Karpas-422 (cell line): ENCODE results near the gene EGFL7. TPM values are rescaled to one million over a fixed set of nuclear protein-coding genes. Genes with fewer than 3 reads are reported as not detected.

Experiments
- DNase-seq: peaks from one replicate; pipeline ENCODE4 v3.0.0-alpha.2; 2015
- H2AFZ ChIP-seq: fragments of 200-600 bp; sonication (generic); 2 replicates; pipeline ENCODE4 v1.6.1; 2014; ENCODE audit warnings: antibody characterized with exemption, low read length, mixed read lengths
- H3K27ac ChIP-seq: fragments of 200-600 bp; sonication (generic); 2 replicates; pipeline ENCODE4 v1.5.1; 2014; ENCODE audit warnings: mild to moderate bottlenecking, low read length, moderate library complexity
- H3K27me3 ChIP-seq: fragments of 200-600 bp; sonication (generic); 2 replicates; pipeline ENCODE4 v1.6.1; 2014; ENCODE audit warnings: low read length, mixed read lengths
- H3K36me3 ChIP-seq: fragments of 200-600 bp; sonication (generic); 2 replicates; pipeline ENCODE4 v1.6.1; 2014; ENCODE audit warnings: low read length, mixed read lengths; ENCODE audit not compliant: insufficient read depth
- H3K4me1 ChIP-seq: fragments of 200-600 bp; sonication (generic); 2 replicates; pipeline ENCODE4 v1.6.1; 2014; ENCODE audit warnings: mild to moderate bottlenecking, low read length, mixed read lengths
- H3K4me2 ChIP-seq: fragments of 200-600 bp; sonication (generic); 2 replicates; pipeline ENCODE4 v1.6.1; 2014; ENCODE audit warnings: low read length, low read depth, mild to moderate bottlenecking; ENCODE audit not compliant: poor library complexity, severe bottlenecking
- H3K4me3 ChIP-seq: fragments of 200-600 bp; sonication (generic); 2 replicates; pipeline ENCODE4 v1.5.1; 2014; ENCODE audit warnings: mild to moderate bottlenecking, antibody characterized with exemption, low read length, mixed read lengths
- H3K79me2 ChIP-seq: fragments of 200-600 bp; sonication (generic); 2 replicates; pipeline ENCODE4 v1.6.1; 2014; ENCODE audit warnings: mild to moderate bottlenecking, low read length, mixed read lengths
- H3K9ac ChIP-seq: fragments of 200-600 bp; sonication (generic); 2 replicates; pipeline ENCODE4 v1.6.0; 2014; ENCODE audit warnings: low read length
- H3K9me2 ChIP-seq: fragments of 200-600 bp; sonication (generic), shearing (Covaris generic); replicated peaks from 2 replicates; pipeline ENCODE4 v1.6.0; 2014; ENCODE audit warnings: mild to moderate bottlenecking, low read length, moderate library complexity; ENCODE audit not compliant: insufficient read depth
- H3K9me3 ChIP-seq: fragments of 300-700, 200-600 bp; sonication (generic); 2 replicates; pipeline ENCODE4 v1.6.1; 2014; ENCODE audit warnings: low read length, mixed read lengths
- H4K20me1 ChIP-seq: fragments of 200-600 bp; sonication (generic); 2 replicates; pipeline ENCODE4 v1.6.1; 2014; ENCODE audit warnings: mild to moderate bottlenecking, antibody characterized with exemption, low read length, low read depth; ENCODE audit not compliant: insufficient read depth
- total RNA-seq: library from RNA; depleted of rRNA; stranded (reverse); fragments of >200 nt; shearing (Covaris generic); gene quantifications from 2 replicates; pipeline ENCODE4 v1.2.3, GENCODE V29; 2014; ENCODE audit warnings: low replicate concordance; rRNA removed

EGFL7 gene
- total RNA-seq, result not detected in 2 replicates

DNA sequence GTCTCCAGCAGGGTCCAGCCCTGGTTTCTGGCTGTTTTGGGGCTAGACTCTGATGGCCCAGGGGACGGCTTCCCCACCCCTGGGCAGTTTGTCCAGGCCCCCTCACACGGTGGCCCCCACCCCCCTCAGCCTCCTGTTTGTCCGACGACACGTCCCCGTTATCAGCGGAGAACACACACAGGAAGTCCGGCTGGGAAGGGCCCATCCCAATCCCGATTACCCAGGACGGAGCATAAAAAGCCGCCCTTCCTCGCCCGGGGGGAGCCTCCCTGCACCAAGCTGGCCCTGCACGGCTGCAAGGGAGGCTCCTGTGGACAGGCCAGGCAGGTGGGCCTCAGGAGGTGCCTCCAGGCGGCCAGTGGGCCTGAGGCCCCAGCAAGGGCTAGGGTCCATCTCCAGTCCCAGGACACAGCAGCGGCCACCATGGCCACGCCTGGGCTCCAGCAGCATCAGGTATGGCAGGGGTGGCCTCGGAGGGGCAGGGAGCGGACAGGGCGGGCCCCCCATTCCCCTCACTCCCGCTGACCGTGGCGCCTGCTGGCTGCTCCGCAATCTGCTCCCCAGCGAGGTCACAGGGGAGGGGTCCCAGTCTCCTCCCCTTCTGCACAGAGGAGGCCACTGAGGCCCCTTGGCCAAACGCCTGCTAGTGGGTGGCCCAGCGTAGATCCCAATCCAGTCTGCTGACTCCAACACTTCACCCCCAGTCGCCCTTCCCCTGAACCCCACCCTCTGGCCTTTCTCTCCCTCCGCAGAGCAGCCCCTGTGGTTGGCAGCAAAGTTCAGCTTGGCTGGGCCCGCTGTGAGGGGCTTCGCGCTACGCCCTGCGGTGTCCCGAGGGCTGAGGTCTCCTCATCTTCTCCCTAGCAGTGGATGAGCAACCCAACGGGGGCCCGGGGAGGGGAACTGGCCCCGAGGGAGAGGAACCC is at the start of gene EGFL7:
EGFL7 (plus strand) TSS at position 261 of the 926 bp plus-strand sequence. CDS start 5,367 bp downstream, outside the sequence.
- no peak within 1 kb of the TSS for H3K4me2 ChIP-seq
- no peak within 1 kb of the TSS for H3K27ac ChIP-seq
- H3K4me1 ChIP-seq, result no peaks in the 10 kb centered on the region; the same call in 1 of the 2 replicates
- H3K36me3 ChIP-seq, result no peaks in the 10 kb centered on the region
- no peak within 1 kb of the TSS for H3K4me3 ChIP-seq
- DNase-seq, result no peak
- H4K20me1 ChIP-seq, result 0 out of 2 replicates have a peak, but pooled peaks cover 3% of the 10 kb centered on the region
- H2AFZ ChIP-seq, result no peak within 1 kb of the TSS
- no peaks in the 10 kb centered on the region for H3K27me3 ChIP-seq
- no peaks in the 10 kb centered on the region for H3K9me3 ChIP-seq
- H3K9me2 ChIP-seq, result no peaks in the 10 kb centered on the region
- no peak within 1 kb of the TSS for H3K9ac ChIP-seq
- no peaks in the 10 kb centered on the region for H3K79me2 ChIP-seq

DNA sequence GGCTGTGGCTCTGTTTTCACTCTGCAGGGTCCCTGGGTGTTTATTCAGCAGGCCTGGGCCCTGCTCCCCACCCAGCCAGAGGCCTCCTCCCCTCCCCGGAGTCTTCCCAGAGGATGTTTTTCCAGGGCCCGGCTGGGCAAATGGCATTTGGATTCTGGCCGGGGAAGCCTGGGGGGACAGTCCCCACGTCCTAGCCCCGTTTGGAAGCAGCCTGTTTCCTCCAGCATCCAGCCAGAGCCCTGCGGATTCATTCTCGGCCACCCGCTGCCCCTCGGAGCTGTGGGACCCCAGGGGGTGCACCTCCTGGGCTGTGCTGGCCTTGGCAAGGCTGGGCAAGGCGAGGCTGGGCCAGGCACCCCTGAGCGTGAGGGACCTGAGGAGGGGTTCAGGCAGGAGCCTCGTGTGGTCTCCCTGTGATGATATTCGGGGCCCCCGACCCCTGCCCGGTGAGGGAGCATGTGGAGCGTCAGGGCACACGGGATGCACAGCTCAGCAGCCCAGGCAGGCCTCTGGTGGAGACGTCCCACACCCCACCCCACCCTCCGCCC is 48.8 kb upstream of the EGFL7 start:
- H3K27ac ChIP-seq, result no peak overlapping the region
- H3K9ac ChIP-seq, result no peak overlapping the region
- DNase-seq, result no peak
- H3K36me3 ChIP-seq, result no peaks in the 10 kb centered on the region
- no peaks in the 10 kb centered on the region for H3K9me2 ChIP-seq
- H4K20me1 ChIP-seq, result no peaks in the 10 kb centered on the region; the same call in 1 of the 2 replicates
- H3K4me2 ChIP-seq, result no peak overlapping the region
- H3K4me3 ChIP-seq, result no peak overlapping the region
- H3K9me3 ChIP-seq, result no peaks in the 10 kb centered on the region
- H3K27me3 ChIP-seq, result no peaks in the 10 kb centered on the region
- no peak overlapping the region for H2AFZ ChIP-seq
- no peaks in the 10 kb centered on the region for H3K79me2 ChIP-seq
- peaks cover 17% of the 10 kb centered on the region for H3K4me1 ChIP-seq

DNA sequence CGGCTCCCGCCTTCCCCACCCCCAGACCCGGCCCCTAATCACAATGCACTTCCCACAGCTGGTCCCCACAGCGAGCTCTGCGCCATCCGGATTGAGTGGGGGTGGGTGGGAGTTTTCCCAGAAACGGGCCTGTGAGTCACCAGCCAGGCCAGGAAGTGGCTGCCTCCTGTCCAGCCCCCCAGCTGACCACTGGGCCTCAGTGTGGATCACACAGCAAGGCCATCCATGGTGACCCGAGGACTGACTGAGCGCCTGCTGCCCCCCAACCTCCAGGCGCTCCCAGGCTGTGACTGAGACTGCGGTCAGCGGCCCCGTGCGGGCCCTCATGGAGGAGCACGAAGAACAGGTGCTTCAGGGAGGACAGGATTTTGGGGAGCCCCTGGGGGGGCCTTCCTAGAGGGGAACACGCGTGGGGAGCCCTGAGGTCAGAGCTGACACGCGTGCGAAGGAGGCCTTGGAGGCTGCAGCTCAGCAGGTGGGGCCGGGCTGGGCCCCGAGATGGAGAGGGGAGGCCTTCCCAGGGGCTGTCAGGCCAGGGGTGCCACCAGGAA is 48.3 kb upstream of the EGFL7 start:
- Histone ChIP-seq H3K4me2 (no peak overlapping the region), H3K79me2 (no peaks in the 10 kb centered on the region), H3K9me3 (no peaks in the 10 kb centered on the region), H3K9me2 (no peaks in the 10 kb centered on the region), H3K36me3 (no peaks in the 10 kb centered on the region), H3K4me3 (no peak overlapping the region), H3K27me3 (no peaks in the 10 kb centered on the region), H3K9ac (no peak overlapping the region), H3K27ac (no peak overlapping the region), H3K4me1 (peaks cover 19% of the 10 kb centered on the region), H4K20me1 (no peaks in the 10 kb centered on the region; the same call in 1 of the 2 replicates), H2AFZ (no peak overlapping the region)
- no peak for DNase-seq

DNA sequence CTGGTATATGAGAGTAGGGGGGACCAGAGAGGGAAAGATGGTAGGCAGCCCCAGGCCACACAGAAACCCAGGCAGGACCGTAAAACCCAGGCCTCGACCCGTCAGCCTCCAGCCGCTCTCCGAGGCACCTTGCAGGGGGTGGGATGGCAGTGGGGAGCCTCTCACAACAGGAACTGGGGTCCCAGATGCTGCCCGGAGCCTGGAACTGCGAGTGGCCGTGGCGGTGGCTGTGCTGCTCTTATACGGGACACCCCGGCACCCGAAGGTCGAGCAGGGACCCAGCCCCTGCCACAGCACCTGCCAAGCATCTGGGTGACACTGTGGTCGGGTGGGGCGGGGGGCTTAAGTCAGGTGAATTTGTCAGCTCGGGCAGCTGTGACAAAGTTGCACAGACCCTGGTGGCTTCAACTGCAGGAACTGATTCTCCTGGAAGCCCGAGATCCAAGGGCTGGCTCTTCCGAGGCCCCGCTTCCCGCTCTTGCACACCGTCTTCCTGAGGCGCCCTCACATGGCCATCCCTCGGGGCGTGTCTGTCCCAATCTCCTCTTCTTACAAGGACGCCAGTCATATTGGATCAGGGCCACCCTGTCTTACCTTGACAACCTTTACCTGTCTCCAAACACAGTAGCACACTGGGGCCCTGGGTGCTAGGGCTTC is 47.6 kb upstream of the EGFL7 start:
- Histone ChIP-seq H4K20me1 (no peaks in the 10 kb centered on the region; the same call in 1 of the 2 replicates), H3K27me3 (no peaks in the 10 kb centered on the region), H3K27ac (no peak overlapping the region), H3K9me3 (no peaks in the 10 kb centered on the region), H3K4me1 (peaks cover 19% of the 10 kb centered on the region), H3K36me3 (no peaks in the 10 kb centered on the region), H3K9me2 (no peaks in the 10 kb centered on the region), H2AFZ (no peak overlapping the region), H3K9ac (no peak overlapping the region), H3K79me2 (no peaks in the 10 kb centered on the region), H3K4me3 (no peak overlapping the region), H3K4me2 (no peak overlapping the region)
- DNase-seq, result no peak

DNA sequence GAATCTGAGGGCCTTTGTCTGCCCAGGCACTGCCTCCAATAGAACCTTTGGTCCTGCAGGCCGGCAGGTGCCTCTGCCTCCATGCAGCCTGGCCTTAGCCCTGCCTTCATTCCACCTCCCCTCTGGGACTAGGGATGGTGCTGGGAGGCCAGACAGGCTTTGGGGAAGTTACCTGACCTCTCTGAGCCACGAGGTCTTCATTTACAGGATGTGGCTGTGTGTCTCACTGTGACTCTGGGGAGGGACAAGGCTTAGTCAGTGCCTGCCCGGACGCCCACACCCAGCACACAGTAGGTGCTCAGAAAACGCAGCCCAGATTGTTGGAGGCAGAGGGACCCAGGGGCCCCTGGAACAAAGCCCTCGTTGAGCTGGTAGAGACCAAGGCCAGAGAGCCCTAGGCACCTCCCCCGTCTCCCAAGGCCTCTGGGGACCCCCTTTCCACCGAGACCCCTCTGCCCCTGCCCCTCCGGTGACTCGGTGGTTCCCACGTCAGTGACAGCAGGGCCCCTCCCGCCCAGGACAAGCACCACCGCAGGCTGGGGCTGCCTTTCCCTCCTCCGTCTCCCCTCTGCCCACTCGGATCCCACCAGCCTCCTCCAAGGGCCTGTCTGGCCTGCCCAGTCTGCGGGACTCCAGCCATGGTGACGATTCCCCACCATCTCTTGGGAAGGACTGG is 46.9 kb upstream of the EGFL7 start:
- H3K4me3 ChIP-seq, result no peak overlapping the region
- no peak for DNase-seq
- no peaks in the 10 kb centered on the region for H3K9me3 ChIP-seq
- H2AFZ ChIP-seq, result no peak overlapping the region
- H3K27me3 ChIP-seq, result no peaks in the 10 kb centered on the region
- H3K4me1 ChIP-seq, result peaks cover 19% of the 10 kb centered on the region
- H3K9ac ChIP-seq, result no peak overlapping the region
- no peaks in the 10 kb centered on the region; the same call in 1 of the 2 replicates for H4K20me1 ChIP-seq
- no peaks in the 10 kb centered on the region for H3K36me3 ChIP-seq
- no peaks in the 10 kb centered on the region for H3K79me2 ChIP-seq
- no peak overlapping the region for H3K4me2 ChIP-seq
- no peak overlapping the region for H3K27ac ChIP-seq
- H3K9me2 ChIP-seq, result no peaks in the 10 kb centered on the region

DNA sequence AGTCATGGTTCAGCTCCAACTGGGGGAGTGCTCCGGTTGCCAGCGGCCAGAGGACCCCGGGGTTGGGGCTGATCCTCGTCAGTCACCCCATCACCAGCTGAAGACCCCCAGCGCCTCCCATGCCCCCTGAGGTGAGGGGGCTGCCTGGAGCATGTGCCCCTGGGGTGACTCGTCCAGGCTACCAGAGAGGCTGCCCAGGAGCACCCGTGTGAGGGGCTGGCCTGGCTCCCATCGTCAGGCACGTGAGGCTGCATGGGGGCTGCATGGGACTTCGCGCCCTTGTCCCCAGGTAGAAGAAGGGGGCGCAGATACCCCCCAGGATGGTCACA is 46.4 kb upstream of the EGFL7 start:
- H3K4me1 ChIP-seq, result peaks cover 19% of the 10 kb centered on the region

DNA sequence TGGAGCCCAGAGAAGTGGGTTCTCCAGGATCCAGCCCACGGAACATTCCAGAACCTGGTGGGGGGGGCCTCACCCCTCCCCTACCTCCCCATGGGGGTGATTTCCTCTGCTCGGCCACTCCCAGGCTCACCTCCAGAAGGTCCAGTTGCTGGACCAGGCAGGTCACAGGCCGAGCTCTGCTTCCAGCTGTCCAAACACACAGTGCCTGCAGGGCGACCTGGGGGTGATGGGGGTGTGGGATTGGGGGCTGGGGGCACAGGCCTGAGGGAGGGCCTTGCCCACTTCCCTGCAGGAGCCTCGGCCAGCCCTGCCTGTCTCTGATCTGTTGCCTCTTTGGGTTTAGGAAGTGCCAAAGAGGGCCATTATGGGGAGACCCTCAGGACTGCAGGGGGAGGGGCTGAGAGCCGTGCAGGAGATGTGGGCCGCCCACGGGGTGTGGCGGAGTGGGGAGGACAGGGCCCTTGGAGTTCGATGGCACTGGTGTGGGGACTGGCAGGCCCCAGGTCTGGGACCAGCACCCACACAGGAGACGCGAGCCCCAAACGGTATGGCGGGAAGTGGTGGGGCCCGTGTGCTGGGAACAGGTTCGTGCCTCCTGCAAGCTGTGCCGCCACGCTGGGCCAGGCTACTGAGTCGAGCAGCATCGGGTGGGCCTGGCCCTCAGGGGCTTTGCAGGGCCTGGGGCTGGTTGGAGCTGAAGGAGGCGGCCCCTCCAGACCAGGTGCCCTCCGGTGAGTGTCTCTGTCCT is 45.6 kb upstream of the EGFL7 start:
- H3K4me1 ChIP-seq, result peaks cover 19% of the 10 kb centered on the region
- H3K27ac ChIP-seq, result no peak overlapping the region
- H3K27me3 ChIP-seq, result no peaks in the 10 kb centered on the region
- DNase-seq, result no peak
- H3K4me3 ChIP-seq, result no peak overlapping the region; the same call in 1 of the 2 replicates
- peak overlapping the region; percentile 24 for H3K9ac ChIP-seq
- H4K20me1 ChIP-seq, result no peaks in the 10 kb centered on the region; the same call in 1 of the 2 replicates
- no peaks in the 10 kb centered on the region for H3K79me2 ChIP-seq
- H2AFZ ChIP-seq, result no peak overlapping the region
- peak overlapping the region; percentile 40 for H3K4me2 ChIP-seq
- no peaks in the 10 kb centered on the region for H3K36me3 ChIP-seq
- H3K9me3 ChIP-seq, result no peaks in the 10 kb centered on the region
- no peaks in the 10 kb centered on the region for H3K9me2 ChIP-seq

More for the DNA sequence above, 46.4 kb upstream of the EGFL7 start:
- no peak for DNase-seq
- Histone ChIP-seq H3K4me2 (no peak overlapping the region), H2AFZ (no peak overlapping the region), H3K36me3 (no peaks in the 10 kb centered on the region), H3K79me2 (no peaks in the 10 kb centered on the region), H3K9ac (no peak overlapping the region), H3K9me2 (no peaks in the 10 kb centered on the region), H3K27ac (no peak overlapping the region), H3K9me3 (no peaks in the 10 kb centered on the region), H3K4me3 (no peak overlapping the region), H3K27me3 (no peaks in the 10 kb centered on the region), H4K20me1 (no peaks in the 10 kb centered on the region; the same call in 1 of the 2 replicates)
